RWPE1 (cell line): ENCODE data around the gene HDAC4.

Experiments used
- CTCF ChIA-PET: fragments of 350-600 bp; sonication (Branson Sonifier 250); formaldehyde crosslinking; extraction: SDS; loops from one replicate; lab custom pipeline; 2021; lab: Yijun Ruan, JAX
- POLR2A ChIA-PET: fragments of 400-600 bp; formaldehyde crosslinking; extraction: SDS; loops from one replicate; lab custom pipeline; 2020; ENCODE audit warnings: antibody characterized with exemption; ENCODE audit not compliant: low non-redundant PET; lab: Yijun Ruan, JAX
- DNase-seq: peaks from one replicate; pipeline ENCODE4 v3.0.0; 2012; ENCODE audit warnings: low spot score
- H3K27ac ChIP-seq: fragments of 450-650 bp; 2 replicates; pipeline ENCODE4 v1.5.1; 2017
- CTCF ChIP-seq: fragments of 450-650 bp; conservative IDR thresholded peaks from 2 replicates; pipeline ENCODE4 v1.5.1; 2017; ENCODE audit warnings: low read depth, mild to moderate bottlenecking

Gene HDAC4

GRCh38 chr2:239181903-239182581 lies 218.8 kb downstream of the HDAC4 start:
- ChIA-PET POLR2A (no interaction called here), CTCF (interaction anchor here (0.5 kb wide), 1 partner anchor 26 kb away, joined by 3 read pairs; no protein-coding TSS in a partner anchor)
- TF ChIP-seq CTCF, result no peak
- H3K27ac ChIP-seq, result no peak overlapping the region
- no peak for DNase-seq

GRCh38 chr2:239181074-239181902 lies 219.5 kb downstream of the HDAC4 start:
- H3K27ac ChIP-seq, result no peak overlapping the region
- POLR2A ChIA-PET, result no interaction called here
- TF ChIP-seq CTCF, result no peak

GRCh38 chr2:239180526-239181073 lies 220.2 kb downstream of the HDAC4 start:
- POLR2A ChIA-PET, result no interaction called here
- no peak overlapping the region for H3K27ac ChIP-seq
- no peak for TF ChIP-seq CTCF
- DNase-seq, result no peak
- CTCF ChIA-PET, result no interaction called here

More at GRCh38 chr2:239181074-239181902, 219.5 kb downstream of the HDAC4 start:
- CTCF ChIA-PET, result interaction anchor here (0.5 kb wide), 1 partner anchor 27 kb away, joined by 3 read pairs; no protein-coding TSS in a partner anchor
- DNase-seq, result no peak

- DNase-seq, result no peak
- no peak for TF ChIP-seq CTCF
- ChIA-PET CTCF (no interaction called here), POLR2A (no interaction called here)
- no peak overlapping the region for H3K27ac ChIP-seq
These were observed 220.9 kb downstream of the HDAC4 start for GRCh38 chr2:239179851-239180371.

- ChIA-PET CTCF (interaction anchor here (0.5 kb wide), 1 partner anchor 456 kb away, joined by 3 read pairs; no protein-coding TSS in a partner anchor), POLR2A (interaction anchor here (0.6 kb wide), 1 partner anchor 124 kb away, joined by 3 read pairs; no protein-coding TSS in a partner anchor)
- no peak for TF ChIP-seq CTCF
- DNase-seq, result no peak
- no peak overlapping the region for H3K27ac ChIP-seq
These were observed 221.9 kb downstream of the HDAC4 start for GRCh38 chr2:239178954-239179353.

- TF ChIP-seq CTCF, result no peak
- H3K27ac ChIP-seq, result no peak overlapping the region
- ChIA-PET POLR2A (interaction anchor here (0.6 kb wide), 1 partner anchor 125 kb away, joined by 3 read pairs; no protein-coding TSS in a partner anchor), CTCF (interaction anchor here (0.5 to 0.6 kb wide), 2 partner anchors 13 to 456 kb away, joined by 3 read pairs; no protein-coding TSS in a partner anchor)
- no peak for DNase-seq
These were observed 222.3 kb downstream of the HDAC4 start for GRCh38 chr2:239178484-239178883.
